Measurements from ENCODE around the gene CFAP20DC. TPM values are rescaled to one million over a fixed set of nuclear protein-coding genes. Genes with fewer than 3 reads are reported as not detected.
A peak's percentile ranks its signal among the peaks of the same experiment; 100 is the strongest.
"Not testable (repeated sequence)": the region's sequence is repeated elsewhere in the genome, so short reads cannot be mapped to it uniquely, and the experiment has no call there.

Gene CFAP20DC
- total and polyA plus RNA-seq, 2 donors (not counting 1 experiment from before 2014, with no cell fraction given), result 1.9 to 3.8 TPM

DNA sequence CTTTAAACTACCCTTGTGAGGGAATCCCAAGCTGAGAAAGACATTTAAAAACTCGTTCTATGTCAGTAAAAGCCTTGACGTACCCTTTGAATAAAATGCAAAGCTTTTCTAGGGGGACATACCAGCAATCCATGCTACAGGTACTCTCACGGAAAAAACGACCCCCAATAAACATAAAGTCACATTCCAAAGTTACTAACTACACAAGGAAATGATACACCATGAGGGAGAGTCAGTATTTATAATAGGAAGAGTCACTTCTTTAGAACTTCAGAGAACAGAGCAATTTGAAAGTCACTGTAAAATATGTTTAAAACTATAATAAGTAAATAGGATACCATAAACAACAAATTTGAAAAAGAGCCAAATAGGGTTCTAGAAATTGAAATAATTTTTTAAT, 63.2 kb downstream of the CFAP20DC start:
- no peak overlapping the region for H3K4me2 ChIP-seq (ENCODE audit: extremely low read depth, insufficient read depth, low read length)
- TF ChIP-seq, protein P1, sequence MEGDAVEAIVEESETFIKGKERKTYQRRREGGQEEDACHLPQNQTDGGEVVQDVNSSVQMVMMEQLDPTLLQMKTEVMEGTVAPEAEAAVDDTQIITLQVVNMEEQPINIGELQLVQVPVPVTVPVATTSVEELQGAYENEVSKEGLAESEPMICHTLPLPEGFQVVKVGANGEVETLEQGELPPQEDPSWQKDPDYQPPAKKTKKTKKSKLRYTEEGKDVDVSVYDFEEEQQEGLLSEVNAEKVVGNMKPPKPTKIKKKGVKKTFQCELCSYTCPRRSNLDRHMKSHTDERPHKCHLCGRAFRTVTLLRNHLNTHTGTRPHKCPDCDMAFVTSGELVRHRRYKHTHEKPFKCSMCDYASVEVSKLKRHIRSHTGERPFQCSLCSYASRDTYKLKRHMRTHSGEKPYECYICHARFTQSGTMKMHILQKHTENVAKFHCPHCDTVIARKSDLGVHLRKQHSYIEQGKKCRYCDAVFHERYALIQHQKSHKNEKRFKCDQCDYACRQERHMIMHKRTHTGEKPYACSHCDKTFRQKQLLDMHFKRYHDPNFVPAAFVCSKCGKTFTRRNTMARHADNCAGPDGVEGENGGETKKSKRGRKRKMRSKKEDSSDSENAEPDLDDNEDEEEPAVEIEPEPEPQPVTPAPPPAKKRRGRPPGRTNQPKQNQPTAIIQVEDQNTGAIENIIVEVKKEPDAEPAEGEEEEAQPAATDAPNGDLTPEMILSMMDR (conservative IDR thresholded peaks at IDR 0.05 in 1 of 2, IDR thresholded peaks at IDR 0.05 in 1 of 2; ENCODE audit: low read depth in 1 of 2, low read length in 2 of 2), result no peak
- TF ChIP-seq EZH2 (IDR thresholded peaks at IDR 0.05; ENCODE audit: low read length, missing control alignments), result no peak
- DNase-seq (ENCODE audit: low read depth in 2 of 2), result no peak
- no peaks in the 10 kb centered on the region for H3K79me2 ChIP-seq (ENCODE audit: control insufficient read depth, insufficient read depth, low read length)
- no peak overlapping the region for H3K27ac ChIP-seq (ENCODE audit: insufficient read depth, low read length)
- no peaks in the 10 kb centered on the region for H3K36me3 ChIP-seq (ENCODE audit: control insufficient read depth, insufficient read depth, low read length)
- no peak overlapping the region for H3K4me3 ChIP-seq (replicated peaks in 1 of 4; ENCODE audit: control extremely low read depth in 1 of 4, insufficient read depth in 1 of 4, low read depth in 3 of 4, low read length in 4 of 4)
- H3K9me3 ChIP-seq (ENCODE audit: control insufficient read depth, insufficient read depth, low read depth, low read length), result no peaks in the 10 kb centered on the region
- no peaks in the 10 kb centered on the region for H4K20me1 ChIP-seq (ENCODE audit: control insufficient read depth, extremely low read depth, insufficient read depth, low read length)
- no peak overlapping the region for H2AFZ ChIP-seq (ENCODE audit: low read length)
- no peak overlapping the region for H3K9ac ChIP-seq (ENCODE audit: insufficient read depth, low read length)
- H3K4me1 ChIP-seq (ENCODE audit: control insufficient read depth, extremely low read depth, insufficient read depth, low read length), result peaks cover 5% of the 10 kb centered on the region
- no peaks in the 10 kb centered on the region for H3K27me3 ChIP-seq (ENCODE audit: control insufficient read depth, insufficient read depth, low read length)

DNA sequence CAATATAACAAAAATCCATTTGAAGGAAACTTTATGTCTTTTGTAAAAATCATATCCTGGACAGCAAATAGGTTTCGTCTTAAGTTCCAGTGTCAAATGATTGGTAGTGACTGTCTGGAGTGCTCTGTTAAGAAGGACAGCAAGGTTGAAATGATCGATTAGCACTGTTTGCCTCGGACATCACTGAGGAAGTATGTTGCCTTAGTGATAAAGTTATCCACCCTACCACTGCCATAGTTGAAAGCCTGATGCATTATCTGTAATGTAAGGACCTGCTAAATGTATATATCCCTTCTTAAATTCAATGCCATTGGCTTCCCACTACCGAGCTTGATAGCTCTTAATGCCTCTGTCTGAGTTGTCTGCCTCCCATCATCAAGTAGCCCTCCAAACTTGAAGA, 70.0 kb downstream of the CFAP20DC start:
- H3K4me2 ChIP-seq (ENCODE audit: extremely low read depth, insufficient read depth, low read length), result no peak overlapping the region
- H3K4me3 ChIP-seq (replicated peaks in 1 of 4; ENCODE audit: control extremely low read depth in 1 of 4, insufficient read depth in 1 of 4, low read depth in 3 of 4, low read length in 4 of 4), result no peak overlapping the region
- no peak overlapping the region for H3K9ac ChIP-seq (ENCODE audit: insufficient read depth, low read length)
- no peak for DNase-seq (ENCODE audit: low read depth in 2 of 2)
- no peaks in the 10 kb centered on the region for H4K20me1 ChIP-seq (ENCODE audit: control insufficient read depth, extremely low read depth, insufficient read depth, low read length)
- TF ChIP-seq, protein P1 (conservative IDR thresholded peaks at IDR 0.05 in 1 of 2, IDR thresholded peaks at IDR 0.05 in 1 of 2; ENCODE audit: low read depth in 1 of 2, low read length in 2 of 2), result no peak
- no peak for TF ChIP-seq EZH2 (IDR thresholded peaks at IDR 0.05; ENCODE audit: low read length, missing control alignments)
- H3K27ac ChIP-seq (ENCODE audit: insufficient read depth, low read length), result no peak overlapping the region
- H2AFZ ChIP-seq (ENCODE audit: low read length), result no peak overlapping the region
- H3K36me3 ChIP-seq (ENCODE audit: control insufficient read depth, insufficient read depth, low read length), result no peaks in the 10 kb centered on the region
- no peaks in the 10 kb centered on the region for H3K4me1 ChIP-seq (ENCODE audit: control insufficient read depth, extremely low read depth, insufficient read depth, low read length)
- H3K79me2 ChIP-seq (ENCODE audit: control insufficient read depth, insufficient read depth, low read length), result no peaks in the 10 kb centered on the region
- H3K9me3 ChIP-seq (ENCODE audit: control insufficient read depth, insufficient read depth, low read depth, low read length), result no peaks in the 10 kb centered on the region
- H3K27me3 ChIP-seq (ENCODE audit: control insufficient read depth, insufficient read depth, low read length), result no peaks in the 10 kb centered on the region

DNA sequence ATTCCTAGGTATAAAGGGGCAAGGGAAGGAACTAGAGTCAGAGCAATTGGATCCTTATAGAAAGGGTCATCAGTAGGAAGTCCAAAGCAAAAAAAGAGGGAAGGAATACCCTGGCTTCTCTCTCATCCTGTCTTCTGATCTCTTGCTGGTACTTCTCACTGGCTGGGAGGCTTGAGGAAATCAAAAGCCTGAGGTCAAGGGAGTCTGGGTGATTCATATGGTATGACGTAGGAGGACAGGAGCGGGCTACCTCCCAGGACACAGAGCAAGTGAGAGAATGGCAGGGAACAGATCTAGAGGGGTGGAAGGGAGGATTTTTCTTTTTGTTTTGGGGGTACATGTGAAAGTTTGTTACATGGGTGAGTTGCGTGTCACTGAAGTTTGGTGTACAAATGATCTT, 76.0 kb downstream of the CFAP20DC start:
- no peaks in the 10 kb centered on the region for H3K27me3 ChIP-seq (ENCODE audit: control insufficient read depth, insufficient read depth, low read length)
- DNase-seq (ENCODE audit: low read depth in 2 of 2), result peak; percentile 47 to 61
- no peaks in the 10 kb centered on the region for H4K20me1 ChIP-seq (ENCODE audit: control insufficient read depth, extremely low read depth, insufficient read depth, low read length)
- no peaks in the 10 kb centered on the region for H3K4me1 ChIP-seq (ENCODE audit: control insufficient read depth, extremely low read depth, insufficient read depth, low read length)
- H3K9me3 ChIP-seq (ENCODE audit: control insufficient read depth, insufficient read depth, low read depth, low read length), result no peaks in the 10 kb centered on the region
- H3K36me3 ChIP-seq (ENCODE audit: control insufficient read depth, insufficient read depth, low read length), result no peaks in the 10 kb centered on the region
- no peak overlapping the region for H3K4me2 ChIP-seq (ENCODE audit: extremely low read depth, insufficient read depth, low read length)
- no peak overlapping the region for H3K9ac ChIP-seq (ENCODE audit: insufficient read depth, low read length)
- no peak overlapping the region for H3K4me3 ChIP-seq (replicated peaks in 1 of 4; ENCODE audit: control extremely low read depth in 1 of 4, insufficient read depth in 1 of 4, low read depth in 3 of 4, low read length in 4 of 4)
- no peak overlapping the region for H2AFZ ChIP-seq (ENCODE audit: low read length)
- no peak overlapping the region for H3K27ac ChIP-seq (ENCODE audit: insufficient read depth, low read length)
- H3K79me2 ChIP-seq (ENCODE audit: control insufficient read depth, insufficient read depth, low read length), result no peaks in the 10 kb centered on the region
- TF ChIP-seq EZH2 (IDR thresholded peaks at IDR 0.05; ENCODE audit: low read length, missing control alignments), result no peak
- TF ChIP-seq, protein P1 (conservative IDR thresholded peaks at IDR 0.05 in 1 of 2, IDR thresholded peaks at IDR 0.05 in 1 of 2; ENCODE audit: low read depth in 1 of 2, low read length in 2 of 2), result no peak

DNA sequence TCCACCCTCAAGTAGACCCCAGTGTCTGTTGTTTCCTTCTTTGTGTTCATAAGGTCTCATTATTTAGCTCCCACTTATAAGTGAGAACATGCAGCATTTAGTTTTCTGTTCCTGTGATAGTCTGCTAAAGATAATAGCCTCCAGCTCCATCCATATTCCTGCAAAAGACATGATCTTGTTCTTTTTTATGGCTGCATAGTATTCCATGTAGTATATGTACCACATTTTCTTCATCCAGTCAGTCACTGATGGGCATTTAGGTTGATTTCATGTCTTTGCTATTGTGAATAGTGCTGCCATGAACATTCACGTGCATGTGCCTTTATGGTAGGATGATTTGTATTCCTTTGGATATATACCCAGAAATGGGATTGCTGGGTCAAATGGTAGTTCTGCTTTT, 82.0 kb downstream of the CFAP20DC start:
- not testable (repeated sequence) for DNase-seq (ENCODE audit: low read depth in 2 of 2); H3K4me1 ChIP-seq (ENCODE audit: control insufficient read depth, extremely low read depth, insufficient read depth, low read length); H3K27me3 ChIP-seq (ENCODE audit: control insufficient read depth, insufficient read depth, low read length); H3K36me3 ChIP-seq (ENCODE audit: control insufficient read depth, insufficient read depth, low read length); H4K20me1 ChIP-seq (ENCODE audit: control insufficient read depth, extremely low read depth, insufficient read depth, low read length); H3K27ac ChIP-seq (ENCODE audit: insufficient read depth, low read length); H3K4me3 ChIP-seq (replicated peaks in 1 of 4; ENCODE audit: control extremely low read depth in 1 of 4, insufficient read depth in 1 of 4, low read depth in 3 of 4, low read length in 4 of 4); H3K9ac ChIP-seq (ENCODE audit: insufficient read depth, low read length); H3K4me2 ChIP-seq (ENCODE audit: extremely low read depth, insufficient read depth, low read length); H2AFZ ChIP-seq (ENCODE audit: low read length); H3K79me2 ChIP-seq (ENCODE audit: control insufficient read depth, insufficient read depth, low read length); H3K9me3 ChIP-seq (ENCODE audit: control insufficient read depth, insufficient read depth, low read depth, low read length)
